Adrenal gland (tissue), 12 donors: ENCODE results near the gene OPRL1. TPM values are rescaled to one million over a fixed set of nuclear protein-coding genes. Genes with fewer than 3 reads are reported as not detected.

Experiments used
- DNase-seq, 7 donors: peaks; one replicate each; pipeline ENCODE4 v3.0.0-alpha.2; 2019 to 2020
- H3K27ac ChIP-seq, 5 donors: fragments of 200-600 bp; sonication (generic) in 4 of 5; 1 replicate in 3 of 5; 2 replicates in 2 of 5; pipeline versions ENCODE4 v1.5.1 to v1.8.0; 2016 to 2020; ENCODE audit warnings: mild to moderate bottlenecking in 1 of 5
- H3K27me3 ChIP-seq: fragments of 200-600 bp; 2 replicates; pipeline ENCODE4 v1.8.0; 2021
- H3K36me3 ChIP-seq, 2 donors: fragments of 200-600 bp; replicated peaks in 1 of 2; 1 replicate in 1 of 2; 2 replicates in 1 of 2; pipeline versions ENCODE4 v1.5.1 to v1.8.0; 2018 to 2022
- H3K4me1 ChIP-seq, 2 donors: fragments of 200-600 bp; replicated peaks in 1 of 2; 1 replicate in 1 of 2; 2 replicates in 1 of 2; pipeline versions ENCODE4 v1.5.1 to v1.8.0; 2018 to 2021
- H3K4me3 ChIP-seq, 4 donors: fragments of 200-600 bp; sonication (generic) in 3 of 4; one replicate each; pipeline ENCODE4 v1.5.1; 2016 to 2018
- H3K9me3 ChIP-seq, 3 donors: fragments of 200-600 bp; sonication (generic) in 1 of 3; replicated peaks in 1 of 3; 1 replicate in 2 of 3; 2 replicates in 1 of 3; pipeline versions ENCODE4 v1.5.1 to v1.8.0; 2016 to 2021
- CTCF ChIP-seq, 6 experiments: fragments of 450-650 bp in 4 of 6; fragments of 200-600 bp in 2 of 6; sonication (generic) in 1 of 6; IDR thresholded peaks; 1 replicate in 5 of 6; 2 replicates in 1 of 6; pipeline versions ENCODE4 v1.5.1 to v1.8.0; 2016 to 2021; ENCODE audit warnings: antibody characterized with exemption in 6 of 6, mild to moderate bottlenecking in 2 of 6, moderate library complexity in 1 of 6
- POLR2A ChIP-seq, 2 donors: fragments of 450-650 bp; IDR thresholded peaks; one replicate each; pipeline ENCODE4 v1.6.1; 2017; ENCODE audit warnings: antibody characterized with exemption in 2 of 2, mild to moderate bottlenecking in 2 of 2, moderate library complexity in 1 of 2
- WGBS, 4 donors: extraction: QIAGEN DNeasy Blood & Tissue Kit in 2 of 4; methylation state at CpG; one replicate each; pipeline versions ENCODE4 v1.1.5 to v1.1.7; 2013 to 2017; 5-methylcytosine and 5-hydroxymethylcytosine counted together
- intact Hi-C, 2 donors: fragments of 100-400 bp; cut with DNase I; formaldehyde crosslinking; loops; one replicate each; pipeline versions ENCODE4 v1.14.1 to v1.15.0; 2022 to 2023
- polyA plus RNA-seq, 3 donors: library from polyadenylated mRNA; stranded (reverse); fragments of 200-250 nt in 2 of 3; fragments of 350-450 nt in 1 of 3; fragmentation: Illumina TruSeq in 1 of 3; extraction: RNeasy Lipid Tissue Mini Kit (QIAGEN cat#74804) in 1 of 3; gene quantifications; one replicate each; pipeline ENCODE4 v1.2.3, GENCODE V29; 2013 to 2014
- total RNA-seq, 9 donors: library from RNA; depleted of rRNA in 4 of 9; stranded (reverse); fragments of >200 nt in 4 of 9; fragments of 120-200 nt in 1 of 9; fragmentation: NEBNext Ultra II Directional in 1 of 9; extraction: Animal tissue kit (Norgen Biotek cat#: 25700) in 1 of 9; gene quantifications; one replicate each; pipeline versions ENCODE4 v1.1.0 to v1.2.4, GENCODE V29; 2013 to 2023
- donor health status: healthy with polysubstance abuse.
- donor health status: Bipolar disorder and iron deficiency.
- donor health status: DM: yes; HTN: yes; CAD: no.
- donor health status: DM: no; HTN: no; CAD: no.
- donor health status: DM: no; HTN: no; CAD: no.
- donor health status: DM: yes; HTN: yes; CAD: no.

OPRL1 gene
- total and polyA plus RNA-seq, 12 donors = 0.24 to 5.7 (median 2.2) TPM

- Histone ChIP-seq H3K4me1 (peaks cover 6 to 12% of the 10 kb centered on the region in 2 donors), H3K9me3 (no peaks in the 10 kb centered on the region), H3K27me3 (no peaks in the 10 kb centered on the region), H3K27ac (no peak overlapping the region), H3K4me3 (peak overlapping the region in 1 of 4 donors; percentile 94), H3K36me3 (peaks cover 0 to 16% of the 10 kb centered on the region in 2 donors)
- WGBS, 4 donors = 84 to 95% (median 93%) methylated on average over 11 to 21 of the region's 22 CpGs
- intact Hi-C loops = no loop called here
- TF ChIP-seq POLR2A (IDR thresholded peaks at IDR 0.05) = no peak
- TF ChIP-seq CTCF (IDR thresholded peaks at IDR 0.05) = no peak
- no peak for DNase-seq
Measured at GRCh38 chr20:64076061-64076997, 3.6 kb upstream of the OPRL1 start.

- H3K36me3 ChIP-seq = peaks cover 0 to 16% of the 10 kb centered on the region in 2 donors
- peak overlapping the region in 1 of 4 donors; percentile 94 for H3K4me3 ChIP-seq
- no peaks in the 10 kb centered on the region for H3K9me3 ChIP-seq
- H3K4me1 ChIP-seq = peaks cover 6 to 12% of the 10 kb centered on the region in 2 donors
- DNase-seq = no peak
- peak overlapping the region in 1 of 5 donors; percentile 29 for H3K27ac ChIP-seq
- TF ChIP-seq POLR2A (IDR thresholded peaks at IDR 0.05) (no peak), CTCF (IDR thresholded peaks at IDR 0.05) (no peak)
- intact Hi-C loops = no loop called here
- H3K27me3 ChIP-seq = no peaks in the 10 kb centered on the region
- 69 to 80% (median 77%) methylated on average over 8 of the region's 8 CpGs; no CpG with 5 or more reads in 1 of the 4 donors for WGBS, 4 donors
Measured at GRCh38 chr20:64077094-64077493, 2.8 kb upstream of the OPRL1 start.

- no peak for TF ChIP-seq POLR2A (IDR thresholded peaks at IDR 0.05)
- TF ChIP-seq CTCF (IDR thresholded peaks at IDR 0.05) = no peak
- intact Hi-C loops = no loop called here
- 55 to 72% (median 69%) methylated on average over 5 to 7 of the region's 7 CpGs; no CpG with 5 or more reads in 1 of the 4 donors for WGBS, 4 donors
- H3K27me3 ChIP-seq = no peaks in the 10 kb centered on the region
- peak overlapping the region in 1 of 5 donors; percentile 29 for H3K27ac ChIP-seq
- no peaks in the 10 kb centered on the region for H3K9me3 ChIP-seq
- no peak for DNase-seq
- peaks cover 0 to 16% of the 10 kb centered on the region in 2 donors for H3K36me3 ChIP-seq
- peaks cover 6 to 12% of the 10 kb centered on the region in 2 donors for H3K4me1 ChIP-seq
- peak overlapping the region in 1 of 4 donors; percentile 94 for H3K4me3 ChIP-seq
Measured at GRCh38 chr20:64077541-64077875, 2.4 kb upstream of the OPRL1 start.

GRCh38 chr20:64077876-64078551 is 1.9 kb upstream of the OPRL1 start:
- Histone ChIP-seq H3K9me3 (no peaks in the 10 kb centered on the region), H3K27ac (no peak overlapping the region), H3K27me3 (no peaks in the 10 kb centered on the region), H3K36me3 (peaks cover 0 to 16% of the 10 kb centered on the region in 2 donors), H3K4me1 (peaks cover 6 to 14% of the 10 kb centered on the region in 2 donors), H3K4me3 (peak overlapping the region in 1 of 4 donors; percentile 94)
- no peak for TF ChIP-seq POLR2A (IDR thresholded peaks at IDR 0.05)
- TF ChIP-seq CTCF (IDR thresholded peaks at IDR 0.05) = no peak
- intact Hi-C loops = no loop called here
- WGBS, 4 donors = 65 to 83% (median 69%) methylated on average over 10 to 15 of the region's 15 CpGs
- no peak for DNase-seq
